Stimulated activated CD4-positive, alpha-beta T cell treated with anti-CD3 and anti-CD28 coated beads, TNF-alpha, amount 100 ng/mL, for 4 hours (primary cell): ENCODE results near the gene RASGEF1C.

Experiments
- DNase-seq, 3 experiments: peaks; one replicate each; pipeline ENCODE4 v3.0.0-alpha.2; 2020; ENCODE audit warnings: low read depth in 3 of 3

RASGEF1C gene

GRCh38 chr5:180209137-180209581 is at the start of gene RASGEF1C:
Gene RASGEF1C, minus strand, starts transcription at chr5:180209211. Its CDS starts 71,159 bp downstream, at chr5:180138052.
- peak; percentile 8 to 56 (median 38) for DNase-seq

- DNase-seq = no peak
Observed at GRCh38 chr5:180253036-180253824, 44.2 kb upstream of the RASGEF1C start.

GRCh38 chr5:180251887-180252286 is 42.9 kb upstream of the RASGEF1C start:
- DNase-seq = no peak

GRCh38 chr5:180251141-180251540 is 42.1 kb upstream of the RASGEF1C start:
- no peak for DNase-seq

- DNase-seq = no peak
Observed at GRCh38 chr5:180250329-180250728, 41.3 kb upstream of the RASGEF1C start.

GRCh38 chr5:180241600-180241999 is 32.6 kb upstream of the RASGEF1C start:
- DNase-seq = no peak

- DNase-seq = no peak
Observed at GRCh38 chr5:180238631-180239030, 29.6 kb upstream of the RASGEF1C start.

- DNase-seq = no peak
Observed at GRCh38 chr5:180235846-180236245, 26.8 kb upstream of the RASGEF1C start.

- no peak for DNase-seq
Observed at GRCh38 chr5:180235077-180235476, 26.1 kb upstream of the RASGEF1C start.

GRCh38 chr5:180234271-180234670 is 25.3 kb upstream of the RASGEF1C start:
- no peak for DNase-seq

- DNase-seq = no peak
Observed at GRCh38 chr5:180233729-180234128, 24.7 kb upstream of the RASGEF1C start.

- DNase-seq = no peak
Observed at GRCh38 chr5:180230017-180230416, 21.0 kb upstream of the RASGEF1C start.

GRCh38 chr5:180222056-180222455 is 13.0 kb upstream of the RASGEF1C start:
- DNase-seq = no peak

GRCh38 chr5:180217797-180218196 is 8.8 kb upstream of the RASGEF1C start:
- no peak for DNase-seq

- DNase-seq = no peak
Observed at GRCh38 chr5:180216646-180217171, 7.7 kb upstream of the RASGEF1C start.

GRCh38 chr5:180215783-180216630 is 7.0 kb upstream of the RASGEF1C start:
- no peak for DNase-seq

GRCh38 chr5:180214870-180215770 is 6.1 kb upstream of the RASGEF1C start:
- DNase-seq = no peak

GRCh38 chr5:180213657-180214207 is 4.7 kb upstream of the RASGEF1C start:
- DNase-seq = no peak

- DNase-seq = no peak
Observed at GRCh38 chr5:180213256-180213600, 4.2 kb upstream of the RASGEF1C start.

- DNase-seq = no peak
Observed at GRCh38 chr5:180212363-180213255, 3.6 kb upstream of the RASGEF1C start.
